NT2/D1 (cell line): ENCODE measurements around the gene IQSEC1.

ENCODE experiments used
- SUZ12 ChIP-seq: IDR thresholded peaks from 2 replicates; pipeline ENCODE4 v1.6.1; 2011; ENCODE audit not compliant: insufficient read length, insufficient read depth; ENCODE audit errors: extremely low read depth
- YY1 ChIP-seq: IDR thresholded peaks from 2 replicates; pipeline ENCODE4 v1.6.1; 2011; ENCODE audit not compliant: insufficient read length, insufficient read depth
- ZNF274 ChIP-seq: IDR thresholded peaks from 2 replicates; pipeline ENCODE4 v1.6.1; 2011; ENCODE audit warnings: mild to moderate bottlenecking, low read depth, low read length

DNA sequence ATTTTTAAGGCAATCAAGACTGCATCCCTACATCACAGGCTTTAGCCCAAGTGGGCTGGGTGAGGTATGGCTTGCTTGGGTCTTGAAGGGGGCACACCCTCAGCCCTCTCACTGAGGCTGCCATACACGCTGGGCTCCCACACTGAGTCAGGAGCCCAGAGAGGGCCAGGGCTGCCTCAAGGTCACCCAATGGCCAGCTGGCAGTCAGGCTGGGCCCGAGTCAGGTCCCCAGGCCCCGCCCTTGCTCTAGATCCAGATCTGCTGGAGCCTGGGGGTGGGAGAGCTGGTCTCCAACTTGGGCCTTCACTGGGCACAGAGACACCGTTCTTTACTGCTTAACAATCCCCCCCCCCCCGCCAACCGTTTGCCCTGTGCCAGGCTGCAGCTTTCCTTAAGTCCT is 88.1 kb downstream of the IQSEC1 start:
- no peak for TF ChIP-seq ZNF274
- no peak for TF ChIP-seq YY1
- no peak for TF ChIP-seq SUZ12
